TTC549 (cell line): ENCODE measurements around the gene ATP2A3.
"Not testable (repeated sequence)": the region's sequence is repeated elsewhere in the genome, so short reads cannot be mapped to it uniquely, and the experiment has no call there.

Experiments used
- FAIRE-seq: peaks from 2 replicates; lab custom pipeline; 2012; peaks lifted over from hg19 to GRCh38; lab: Jason Lieb, UNC

The ATP2A3 gene

GRCh38 chr17:3991699-3992098 is 27.5 kb upstream of the ATP2A3 start:
- not testable (repeated sequence) for FAIRE-seq

- no peak for FAIRE-seq
Observed at GRCh38 chr17:3990386-3991127, 26.3 kb upstream of the ATP2A3 start.

GRCh38 chr17:3989041-3989886 is 25.0 kb upstream of the ATP2A3 start:
- FAIRE-seq: no peak

DNA sequence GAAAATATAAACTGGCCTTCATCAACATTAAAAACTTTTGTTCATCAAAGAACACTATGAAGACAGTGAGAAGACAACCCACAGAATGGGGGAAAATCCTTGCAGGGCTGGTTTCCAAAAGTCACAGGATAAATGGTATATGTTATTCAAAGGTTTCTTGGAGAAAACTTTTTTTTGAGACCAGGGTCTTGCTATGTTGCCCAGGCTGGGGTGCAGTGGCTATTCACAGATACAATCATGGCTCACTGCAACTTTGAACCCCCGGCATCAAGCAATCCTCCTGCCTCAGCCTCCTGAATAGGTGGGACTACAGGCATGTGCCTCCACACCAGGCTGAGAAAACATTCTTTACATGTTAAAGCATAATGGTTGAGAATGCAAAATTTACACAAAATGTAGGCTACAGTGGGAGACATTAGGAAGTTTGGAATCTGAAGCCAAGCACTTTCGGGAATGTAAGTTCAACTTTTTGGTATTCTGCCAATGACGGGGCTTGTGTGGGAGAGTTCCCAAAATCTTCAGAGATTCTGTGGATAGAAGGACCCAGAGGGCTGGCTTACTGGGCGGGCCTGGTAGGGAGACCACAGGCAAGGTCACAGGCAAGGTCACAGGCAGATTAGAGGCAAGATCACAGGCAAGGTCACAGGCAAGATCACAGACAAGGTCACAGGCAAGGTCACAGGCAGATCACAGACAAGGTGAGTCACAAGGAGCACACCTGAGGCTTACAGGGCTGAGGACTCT is 24.2 kb upstream of the ATP2A3 start:
- no peak for FAIRE-seq

GRCh38 chr17:3986939-3987335 is 22.7 kb upstream of the ATP2A3 start:
- FAIRE-seq: no peak

DNA sequence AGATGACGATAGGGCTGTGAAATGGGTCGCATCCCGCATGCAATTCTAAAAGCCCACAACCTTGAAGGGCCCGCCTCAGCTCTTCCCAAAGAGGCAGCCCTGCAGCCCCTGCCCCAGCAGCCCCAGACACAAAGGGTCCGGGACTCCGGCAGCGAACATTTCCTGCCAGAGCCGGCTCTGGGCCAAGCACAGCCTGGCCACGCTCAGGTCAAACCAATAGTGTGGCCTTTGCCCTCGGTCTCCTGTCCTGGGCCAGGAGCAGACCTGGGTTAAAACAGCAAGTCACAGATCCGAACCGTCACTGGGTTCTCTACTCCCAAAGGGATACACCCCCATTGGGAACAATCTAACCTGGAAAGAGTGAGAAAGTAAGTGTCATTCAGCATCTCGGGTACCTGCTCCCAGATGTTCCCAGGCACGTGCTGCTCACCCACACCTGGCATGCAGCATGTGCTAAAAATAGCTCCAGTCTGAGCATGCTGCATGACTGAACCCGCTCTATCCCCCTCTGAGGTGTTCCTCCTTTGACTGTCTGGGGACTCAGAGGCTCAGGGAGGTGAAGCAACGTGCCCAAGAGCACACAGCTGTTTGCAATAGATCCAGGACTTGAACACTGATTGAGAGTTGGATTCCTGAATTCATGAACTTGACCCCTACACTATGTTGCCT is 22.2 kb upstream of the ATP2A3 start:
- FAIRE-seq: no peak

- no peak for FAIRE-seq
Observed at GRCh38 chr17:3985846-3986245, 21.6 kb upstream of the ATP2A3 start.

DNA sequence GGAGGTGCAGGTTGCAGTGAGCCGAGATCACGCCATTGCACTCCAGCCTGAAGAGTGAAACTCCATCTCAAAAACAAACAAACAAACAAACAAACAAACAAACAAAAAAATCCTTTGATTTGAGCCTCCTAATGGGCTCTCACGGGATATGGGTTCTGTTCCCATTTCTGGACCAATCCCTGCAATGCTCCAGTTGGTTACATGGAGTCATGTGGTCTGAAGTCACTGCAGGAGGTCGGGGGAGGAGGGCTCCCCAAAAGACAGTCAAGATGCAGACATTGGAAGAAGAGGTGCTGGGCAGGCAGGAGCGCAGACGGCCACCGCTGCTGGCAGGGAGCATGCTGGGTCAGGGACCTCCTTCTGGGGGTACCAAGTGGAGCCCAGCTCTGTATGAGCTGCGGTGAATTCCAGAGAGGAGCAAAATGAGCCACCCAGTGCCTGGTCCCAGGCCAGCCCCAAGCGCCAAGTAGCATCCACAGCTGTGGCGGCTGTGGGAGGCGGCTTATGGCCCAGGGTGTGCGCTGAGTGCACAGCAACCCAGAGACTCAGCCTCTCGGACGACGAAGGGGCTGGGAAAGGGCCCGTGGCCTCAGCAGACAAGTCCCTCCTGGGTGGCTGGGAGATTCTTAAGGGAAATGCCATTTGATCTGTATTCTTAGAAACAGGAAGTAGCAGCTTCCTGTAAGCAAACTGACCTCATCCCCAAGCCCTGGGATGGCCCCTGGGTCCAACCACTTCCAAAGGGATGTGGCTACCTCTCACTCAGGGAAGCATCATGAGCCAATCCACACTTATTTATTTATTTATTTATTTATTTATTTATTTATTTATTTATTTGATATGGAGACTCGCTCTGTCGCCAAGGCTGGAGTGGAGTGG is 19.6 kb upstream of the ATP2A3 start:
- FAIRE-seq: no peak

DNA sequence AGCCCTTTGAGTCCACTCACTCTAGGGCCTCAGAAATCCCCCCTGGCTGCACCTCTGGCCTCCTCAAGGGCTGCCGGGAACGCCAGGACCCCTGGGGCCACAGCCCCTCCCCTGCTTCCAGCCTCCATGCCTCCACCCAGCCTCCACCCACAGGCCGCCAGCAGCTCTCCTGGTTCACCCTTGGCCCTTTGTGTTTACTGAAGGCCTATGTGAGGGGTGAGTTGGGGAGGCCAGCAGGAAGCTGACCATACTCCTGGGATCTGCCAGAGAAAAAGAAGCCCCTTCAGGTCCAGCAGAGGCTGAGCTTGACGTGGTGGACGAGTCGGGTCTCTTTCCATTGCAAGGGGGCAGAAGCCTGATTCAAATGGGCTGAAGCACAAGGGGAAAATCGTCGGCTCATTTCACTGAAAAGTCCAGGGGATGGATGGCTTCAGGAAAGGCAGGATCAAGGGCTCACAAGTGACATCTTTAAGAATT is 18.3 kb upstream of the ATP2A3 start:
- no peak for FAIRE-seq

DNA sequence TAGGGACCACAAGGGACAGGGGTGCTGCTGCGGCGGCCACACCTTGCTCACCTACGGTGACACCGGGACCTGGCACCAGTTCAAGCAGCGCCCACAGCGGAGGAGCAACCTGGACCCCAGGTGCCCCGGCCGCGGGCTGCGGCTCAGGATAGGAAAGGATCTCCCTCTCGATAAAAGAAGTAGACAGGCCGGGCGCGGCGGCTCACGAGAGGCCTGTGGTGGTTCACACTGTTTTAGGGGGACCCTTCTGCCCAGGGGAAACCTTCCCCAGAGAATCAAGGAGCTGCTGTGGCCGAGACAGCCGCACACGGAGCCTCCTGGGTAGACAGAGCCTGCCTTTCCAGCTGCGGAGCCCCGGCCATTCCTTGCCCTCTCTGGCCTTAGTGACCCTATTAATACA is 17.9 kb upstream of the ATP2A3 start:
- no peak for FAIRE-seq

DNA sequence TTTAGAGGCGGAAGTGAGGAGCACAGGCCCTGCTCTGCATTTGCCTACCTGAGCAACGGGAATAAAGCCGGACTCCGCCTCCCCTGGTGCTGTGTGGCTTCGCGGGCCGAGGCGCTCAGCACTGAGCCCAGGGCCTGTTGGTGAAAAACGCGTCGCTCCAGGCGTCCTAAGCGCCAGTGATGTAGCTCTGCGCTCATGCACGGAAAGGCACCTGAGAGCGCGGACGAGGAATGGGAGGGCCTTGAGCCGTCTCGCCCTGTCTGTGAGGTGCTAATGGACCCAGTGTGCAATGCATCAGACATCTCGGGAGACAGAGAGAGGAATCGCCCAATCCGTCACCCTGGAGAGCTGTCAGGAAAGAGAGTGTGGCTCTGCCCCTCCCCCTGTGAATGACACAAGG is 17.2 kb upstream of the ATP2A3 start:
- no peak for FAIRE-seq

- FAIRE-seq: no peak
Observed at GRCh38 chr17:3980381-3981014, 16.3 kb upstream of the ATP2A3 start.

DNA sequence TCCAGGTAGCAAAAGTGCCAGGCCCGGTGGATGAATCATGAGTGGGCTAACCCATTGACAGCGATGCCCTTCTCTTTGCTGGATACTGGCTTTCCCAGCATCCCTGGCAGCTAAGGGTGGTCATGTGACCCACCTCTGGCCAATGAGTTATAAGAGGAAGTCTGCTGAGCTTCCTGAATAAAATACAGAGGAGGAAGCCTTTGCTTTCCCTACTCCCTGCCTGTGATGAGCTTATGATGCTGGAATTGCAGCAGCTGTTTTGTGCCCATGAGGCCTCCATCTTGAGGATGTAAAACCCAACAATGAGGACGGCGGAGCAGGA is 15.0 kb upstream of the ATP2A3 start:
- no peak for FAIRE-seq

DNA sequence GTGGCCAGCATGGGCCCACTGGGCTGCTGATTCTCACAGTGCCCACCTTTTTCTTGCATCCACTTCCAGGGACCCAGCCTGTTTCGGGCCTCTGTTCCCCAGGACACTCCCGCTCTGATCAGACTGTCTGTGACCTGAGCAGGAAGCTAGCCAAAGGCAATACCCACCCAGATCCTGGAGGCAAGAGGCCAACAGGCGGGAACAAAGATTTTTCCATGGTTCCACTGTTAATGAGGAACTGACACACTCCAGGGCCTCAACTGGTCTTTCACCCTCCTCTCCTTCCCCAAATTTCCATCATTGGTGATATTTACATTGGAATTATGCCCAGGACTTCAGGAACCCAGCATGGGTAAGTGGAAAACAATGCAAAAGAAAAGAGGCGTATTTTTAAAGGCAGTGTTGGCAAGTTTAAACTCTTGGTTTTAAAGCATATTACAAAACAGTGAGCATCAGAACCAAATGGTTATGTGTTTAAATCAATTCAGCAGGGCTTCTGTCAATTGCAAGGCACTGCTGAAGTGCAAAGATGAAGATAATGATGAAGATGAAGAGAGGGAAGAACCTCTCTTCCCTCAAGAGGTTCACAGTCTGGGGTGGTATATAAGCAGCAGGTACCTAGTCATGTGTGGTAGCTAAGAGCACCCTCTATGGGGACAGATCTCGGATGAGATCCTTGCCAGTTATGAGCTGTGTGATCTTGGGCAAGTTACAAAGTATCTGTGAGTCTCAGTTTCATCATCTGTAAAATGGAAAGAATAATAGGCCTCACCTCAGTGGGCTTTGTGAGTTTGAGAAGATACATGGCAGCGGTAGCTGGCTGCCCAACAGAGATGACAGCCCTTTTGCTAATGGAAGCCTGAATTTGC is 14.4 kb upstream of the ATP2A3 start:
- no peak for FAIRE-seq

- no peak for FAIRE-seq
Observed at GRCh38 chr17:3977387-3977786, 13.2 kb upstream of the ATP2A3 start.

DNA sequence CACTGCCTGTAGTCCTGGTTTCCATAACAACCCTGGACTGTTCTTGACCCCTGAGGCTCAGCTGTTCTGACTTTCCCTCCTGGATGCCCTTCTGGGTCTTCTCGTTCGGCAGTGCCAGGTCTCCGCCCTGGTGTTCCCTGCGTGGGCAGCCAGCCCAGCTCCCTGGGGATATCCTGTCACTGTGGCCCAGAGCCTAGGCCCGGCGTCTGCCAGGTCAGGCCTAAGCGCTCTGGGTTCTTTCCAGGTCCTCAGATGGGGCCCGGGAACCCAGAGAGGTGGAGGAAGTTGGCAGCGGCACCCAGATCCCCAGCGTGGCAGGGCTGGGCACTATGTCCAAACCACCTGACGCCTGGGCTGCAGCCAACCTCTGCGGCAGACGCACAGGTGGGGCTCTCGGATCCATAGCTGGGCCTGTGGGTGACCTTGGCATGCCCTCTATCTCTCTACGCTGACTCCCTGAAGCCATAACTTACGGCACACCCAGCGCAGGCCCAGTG is 12.5 kb upstream of the ATP2A3 start:
- no peak for FAIRE-seq

- no peak for FAIRE-seq
Observed at GRCh38 chr17:3974980-3975379, 10.7 kb upstream of the ATP2A3 start.

DNA sequence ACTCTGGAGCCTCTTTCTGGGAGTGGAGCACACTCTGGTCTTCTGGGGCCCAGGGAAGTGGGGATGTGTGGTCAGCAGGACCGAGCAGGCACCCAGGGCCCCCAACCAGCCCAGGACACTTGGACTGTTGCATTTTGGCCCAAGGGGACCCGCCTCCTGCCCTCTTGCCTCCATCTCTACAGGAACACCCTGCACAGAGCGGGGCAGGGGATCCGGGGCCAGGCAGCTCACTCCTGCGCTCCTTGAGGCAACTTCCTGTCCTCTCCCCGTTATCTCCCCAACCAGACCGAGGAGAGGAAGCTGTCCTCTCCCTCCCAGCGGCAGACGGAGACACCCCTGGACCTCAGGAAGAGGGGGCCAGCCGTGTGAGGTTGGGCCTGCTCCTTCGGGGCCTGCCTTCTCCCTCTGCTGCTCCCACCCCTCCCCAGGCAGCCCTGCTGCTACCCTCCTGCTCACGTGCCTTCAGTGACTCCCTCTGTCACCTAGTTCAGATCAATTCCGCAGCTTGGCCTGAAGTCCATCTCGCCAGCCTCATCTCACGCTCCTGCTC is 10.0 kb upstream of the ATP2A3 start:
- FAIRE-seq: no peak

DNA sequence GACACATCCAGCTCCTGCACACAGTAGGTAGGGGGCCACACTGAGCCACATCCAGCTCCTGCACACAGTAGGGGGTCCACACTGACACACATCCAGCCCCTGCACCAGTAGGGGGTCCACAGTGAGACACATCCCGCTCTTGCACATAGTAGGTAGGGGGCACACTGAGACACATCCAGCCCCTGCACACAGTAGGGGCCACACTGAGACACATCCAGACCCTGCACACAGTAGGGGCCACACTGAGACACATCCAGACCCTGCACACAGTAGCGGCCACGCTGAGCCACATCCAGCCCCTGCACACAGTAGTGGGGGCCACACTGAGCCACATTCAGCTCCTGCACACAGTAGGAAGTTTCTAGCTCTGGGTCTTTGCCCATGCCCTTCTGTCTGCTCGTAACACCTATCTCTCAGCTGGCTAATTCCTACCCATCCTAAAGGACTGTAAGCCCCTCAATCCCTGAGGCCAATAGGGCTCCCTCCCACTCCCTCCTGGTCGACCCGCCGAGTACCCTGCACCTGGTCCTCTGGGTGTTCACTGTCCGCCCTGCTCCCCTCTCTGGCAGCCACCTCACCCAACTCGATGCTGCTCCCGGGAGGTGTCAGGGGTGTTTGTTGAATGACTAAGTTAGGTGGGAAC is 9.4 kb upstream of the ATP2A3 start:
- FAIRE-seq: no peak
